GM08714 (cell line): ENCODE data around the gene CYGB.
"Not testable (repeated sequence)": the region's sequence is repeated elsewhere in the genome, so short reads cannot be mapped to it uniquely, and the experiment has no call there.

Experiments
- H3K4me3 ChIP-seq: fragments of 200-500 bp; sonication (Bioruptor generic); 2 replicates; pipeline ENCODE4 v1.5.1; 2014; ENCODE audit warnings: mild to moderate bottlenecking, low read length, inconsistent platforms
- ZNF274 ChIP-seq: IDR thresholded peaks from 2 replicates; pipeline ENCODE4 v1.6.1; 2012; ENCODE audit warnings: mild to moderate bottlenecking, low read depth, low read length

CYGB gene

GRCh38 chr17:76573096-76573495 is 35.6 kb upstream of the CYGB start:
- no peak for TF ChIP-seq ZNF274
- no peak overlapping the region for H3K4me3 ChIP-seq

DNA sequence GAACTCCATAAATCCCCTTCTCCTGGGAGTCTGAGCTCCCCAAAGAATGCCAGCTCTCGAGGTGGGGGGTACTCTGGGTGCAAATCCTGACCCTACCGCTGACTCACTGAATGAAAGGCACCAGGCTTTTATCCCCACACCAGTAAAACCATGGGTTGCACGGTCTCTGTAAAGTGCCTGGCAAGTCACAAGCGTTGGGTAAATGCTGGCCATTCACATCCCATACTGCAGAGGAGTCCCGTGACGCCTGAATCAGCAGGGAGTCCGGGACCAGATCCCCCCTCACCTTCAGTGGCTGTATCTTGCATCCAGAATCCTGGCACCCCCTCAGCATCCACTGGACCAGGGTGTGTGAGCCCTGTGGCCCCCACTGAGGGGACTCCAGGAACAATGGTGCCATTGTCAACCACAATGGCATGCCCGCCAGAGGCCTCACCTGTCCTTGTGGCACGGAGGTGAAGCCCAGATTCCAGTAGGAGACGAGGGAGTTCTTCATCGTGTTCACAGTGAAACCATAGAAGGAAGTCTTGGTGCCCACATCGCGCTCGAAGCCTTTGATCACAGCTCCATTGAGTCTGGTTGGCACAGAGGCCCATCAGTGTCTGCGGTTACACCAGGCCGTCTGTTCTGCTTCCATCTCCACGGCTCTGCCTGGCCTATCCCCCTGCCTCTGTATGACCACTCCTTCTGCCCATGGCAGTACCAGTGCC is 34.8 kb upstream of the CYGB start:
- no peak for TF ChIP-seq ZNF274
- H3K4me3 ChIP-seq, result no peak overlapping the region

DNA sequence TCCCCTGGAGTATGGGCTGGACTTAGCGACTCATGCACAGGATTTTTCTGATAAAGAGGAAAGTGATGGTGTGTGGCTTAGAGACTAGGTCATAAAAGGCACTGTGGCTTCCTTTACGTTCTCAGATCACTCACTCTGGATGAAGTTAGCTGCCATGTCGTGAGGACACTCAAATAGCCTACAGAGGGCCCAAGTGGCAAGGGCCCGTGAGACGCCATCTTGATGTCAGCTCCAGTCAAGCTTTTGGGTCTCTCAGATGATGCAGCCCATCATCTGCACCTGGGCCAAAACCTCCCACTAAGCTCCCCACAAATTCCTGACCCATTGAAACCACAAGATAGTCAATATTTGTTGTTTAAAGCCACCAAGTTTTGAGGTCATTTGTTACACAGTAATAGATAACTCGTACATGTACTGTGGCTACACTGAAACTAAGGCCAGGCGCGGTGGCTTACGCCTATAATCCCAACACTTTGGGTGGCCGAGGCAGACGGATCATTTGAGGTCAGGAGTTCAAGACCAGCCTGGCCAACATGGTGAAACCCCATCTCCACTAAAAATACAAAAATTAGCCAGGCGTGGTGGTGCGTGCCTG is 33.5 kb upstream of the CYGB start:
- H3K4me3 ChIP-seq, result no peak overlapping the region
- TF ChIP-seq ZNF274, result no peak

DNA sequence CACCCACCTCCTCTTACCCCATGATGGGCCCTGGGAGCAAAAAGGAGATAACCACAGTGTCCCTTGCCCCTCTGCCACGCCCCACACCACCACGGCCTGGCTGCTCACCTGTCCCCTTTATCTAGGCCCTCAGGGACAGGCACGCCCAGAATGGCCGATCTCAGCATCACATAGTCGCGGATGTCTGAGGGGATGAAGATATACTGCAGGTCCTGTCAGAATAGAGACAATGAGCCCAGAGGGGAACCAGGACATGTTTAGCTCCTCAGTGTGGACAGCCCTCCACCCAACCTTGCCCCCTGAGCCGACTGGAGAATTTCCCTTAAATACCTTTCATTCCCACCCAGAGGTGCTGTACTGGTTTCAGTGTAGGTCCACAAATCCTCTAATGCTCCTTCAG is 32.9 kb upstream of the CYGB start:
- no peak overlapping the region for H3K4me3 ChIP-seq
- TF ChIP-seq ZNF274, result no peak

- no peak for TF ChIP-seq ZNF274
- H3K4me3 ChIP-seq, result no peak overlapping the region
These were observed 32.2 kb upstream of the CYGB start for GRCh38 chr17:76569607-76570279.

DNA sequence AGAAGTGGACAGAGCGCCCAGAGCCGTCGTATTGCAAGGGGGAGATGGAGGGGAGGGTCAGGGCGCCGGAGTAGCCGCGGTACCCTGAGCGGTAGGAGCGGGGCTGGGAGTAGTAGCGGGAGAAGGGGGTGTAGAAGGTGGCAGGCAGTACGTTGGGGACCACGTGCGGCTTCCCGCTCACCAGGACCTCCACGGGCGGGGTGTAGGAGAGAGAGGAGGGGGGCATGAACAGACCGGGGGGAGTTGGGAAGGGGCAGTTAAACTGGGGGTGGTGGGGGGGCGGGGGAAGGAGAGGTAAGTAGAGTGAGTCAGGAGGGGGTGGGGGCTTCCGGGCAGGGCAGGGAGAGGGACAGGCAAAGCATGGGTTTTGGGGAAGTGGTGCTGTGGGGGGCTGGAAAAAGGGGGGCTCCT is 31.3 kb upstream of the CYGB start:
- TF ChIP-seq ZNF274, result no peak
- no peak overlapping the region for H3K4me3 ChIP-seq

GRCh38 chr17:76567634-76568432 is 30.3 kb upstream of the CYGB start:
- TF ChIP-seq ZNF274, result no peak
- H3K4me3 ChIP-seq, result no peak overlapping the region

- no peak overlapping the region for H3K4me3 ChIP-seq
- TF ChIP-seq ZNF274, result no peak
These were observed 29.5 kb upstream of the CYGB start for GRCh38 chr17:76566988-76567431.

GRCh38 chr17:76566613-76566943 is 29.1 kb upstream of the CYGB start:
- no peak for TF ChIP-seq ZNF274
- no peak overlapping the region for H3K4me3 ChIP-seq

DNA sequence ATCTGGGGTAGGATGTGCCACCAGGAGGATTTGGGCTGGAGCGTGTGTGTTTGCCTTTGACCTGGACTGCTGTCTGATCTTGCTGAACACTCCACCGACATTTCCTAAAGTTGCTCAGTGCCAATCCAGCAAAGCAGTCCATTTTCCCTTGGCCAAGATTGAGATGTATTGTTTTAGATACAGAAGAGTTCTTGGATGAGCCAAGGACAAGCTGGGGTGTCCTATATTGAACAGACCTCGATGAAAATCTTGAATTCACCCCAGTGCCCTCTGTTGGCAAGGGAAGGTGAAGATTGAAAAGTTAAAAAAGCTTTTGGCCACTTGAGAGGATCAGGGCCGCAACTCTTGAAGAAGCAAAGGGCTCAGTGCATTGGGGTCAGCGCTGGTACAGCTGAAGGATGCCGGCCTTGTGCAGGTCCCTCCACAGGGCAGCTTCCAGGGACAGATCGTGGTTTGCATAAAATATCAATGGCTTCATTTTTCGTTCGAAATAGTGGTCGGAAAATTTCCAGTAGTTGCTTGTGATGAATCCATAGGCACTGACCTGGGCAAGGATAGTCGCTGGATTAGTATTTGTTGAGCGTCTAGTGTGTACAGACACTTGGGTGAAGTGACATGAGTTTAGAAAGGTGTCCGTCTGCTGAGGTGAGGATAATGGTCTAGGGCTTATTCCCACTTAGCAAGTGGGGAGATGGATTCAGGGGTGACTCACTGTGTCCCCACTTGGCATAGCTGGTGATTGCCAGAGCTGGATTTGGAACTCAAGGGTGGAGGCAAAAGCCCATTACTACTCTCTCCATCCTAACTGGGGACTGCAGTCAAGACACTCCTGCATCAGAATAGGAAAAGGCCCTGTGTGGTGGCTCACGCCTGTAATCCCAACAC is 28.5 kb upstream of the CYGB start:
- H3K4me3 ChIP-seq, result no peak overlapping the region

GRCh38 chr17:76564991-76565727 is 27.6 kb upstream of the CYGB start:
- not testable (repeated sequence) for H3K4me3 ChIP-seq

More for the DNA sequence above, 28.5 kb upstream of the CYGB start:
- TF ChIP-seq ZNF274, result no peak

- H3K4me3 ChIP-seq, result not testable (repeated sequence)
These were observed 25.9 kb upstream of the CYGB start for GRCh38 chr17:76563359-76563758.

- TF ChIP-seq ZNF274, result no peak
- no peak overlapping the region for H3K4me3 ChIP-seq
These were observed 25.2 kb upstream of the CYGB start for GRCh38 chr17:76562734-76563148.
